ENCODE results near the gene PRKCE.
"Not testable (repeated sequence)": the region's sequence is repeated elsewhere in the genome, so short reads cannot be mapped to it uniquely, and the experiment has no call there.

Gene PRKCE

DNA sequence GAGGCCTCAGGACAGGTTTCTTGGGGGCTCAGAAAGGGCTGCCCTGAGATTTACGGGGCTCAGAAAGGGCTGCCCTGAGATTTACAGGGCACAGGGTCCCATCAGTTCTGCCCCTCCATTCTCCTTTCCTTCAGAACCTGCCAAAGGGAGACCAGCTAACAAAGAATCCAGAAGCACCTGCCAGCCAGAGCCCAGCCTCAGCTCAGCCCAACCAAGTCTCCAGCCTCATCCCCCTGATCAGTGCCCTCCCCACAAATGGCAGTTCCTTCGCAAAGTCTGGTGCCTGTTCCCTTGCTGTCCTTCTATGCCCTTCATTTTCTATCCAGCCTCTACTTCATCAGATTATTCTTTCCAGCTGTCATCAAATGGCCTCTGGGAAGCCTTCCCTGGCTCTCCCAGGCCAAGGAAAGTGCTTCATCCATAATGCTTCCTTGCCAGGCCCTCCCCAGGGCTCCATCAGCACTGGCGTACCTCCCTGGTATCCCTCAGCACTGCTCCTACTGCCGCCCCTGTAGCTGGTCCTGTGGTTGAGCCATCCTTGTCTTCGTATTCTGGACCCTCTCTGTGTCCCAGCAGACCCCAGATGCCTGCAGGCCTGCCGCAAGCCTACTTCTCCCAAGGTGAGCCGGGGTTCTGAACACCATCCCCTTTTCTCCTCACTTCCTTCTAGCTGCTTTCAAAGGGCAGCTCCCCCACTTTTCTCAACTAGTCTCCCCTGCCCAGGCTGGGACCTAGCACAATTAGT, 549.6 kb downstream of the PRKCE start:
- no peak for DNase-seq (ENCODE audit: low read depth in 2 of 2, low spot score in 1 of 2)

- no peak for DNase-seq (ENCODE audit: low read depth in 2 of 2, low spot score in 1 of 2)
Observed at GRCh38 chr2:46202453-46202852, 551.0 kb downstream of the PRKCE start.

GRCh38 chr2:46202987-46203386, 551.5 kb downstream of the PRKCE start:
- DNase-seq (ENCODE audit: low read depth in 2 of 2, low spot score in 1 of 2), result no peak

DNA sequence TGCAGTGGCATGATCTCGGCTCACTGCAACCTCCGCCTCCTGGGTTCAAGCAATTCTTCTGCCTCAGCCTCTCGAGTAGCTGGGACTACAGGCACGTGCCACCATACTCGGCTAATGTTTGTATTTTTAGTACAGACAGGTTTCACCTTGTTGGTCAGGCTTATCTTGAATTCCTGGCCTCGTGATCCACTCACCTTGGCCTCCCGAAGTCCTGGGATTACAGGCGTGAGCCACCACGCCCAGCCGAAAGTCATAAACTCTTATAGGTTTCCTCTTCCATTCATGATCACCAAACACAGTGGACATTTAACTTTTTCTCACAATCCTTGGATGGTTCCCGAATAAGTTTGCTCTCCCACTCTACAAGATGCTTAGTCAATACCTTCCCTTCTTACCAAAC, 552.2 kb downstream of the PRKCE start:
- not testable (repeated sequence) for DNase-seq (ENCODE audit: low read depth in 2 of 2, low spot score in 1 of 2)

DNA sequence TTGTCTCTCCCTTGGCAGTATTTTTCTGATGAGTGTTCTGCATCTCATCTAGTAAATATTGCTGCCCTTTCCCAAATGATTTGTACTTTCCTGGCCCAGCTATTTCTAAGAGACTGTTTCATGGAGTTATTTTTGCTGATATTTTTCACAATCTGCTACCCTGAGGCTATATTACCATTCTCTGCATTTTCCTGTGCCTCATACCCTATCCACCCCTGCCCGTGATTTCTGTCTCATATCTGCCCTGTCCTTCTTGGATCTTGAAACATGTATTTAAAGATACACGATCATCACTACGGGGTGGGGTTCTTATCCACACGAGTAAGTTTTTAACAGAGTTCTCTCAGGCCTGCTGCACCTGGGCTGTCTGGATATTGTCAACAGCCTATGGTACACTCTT, 556.1 kb downstream of the PRKCE start:
- DNase-seq (ENCODE audit: low read depth in 2 of 2, low spot score in 1 of 2), result no peak

DNA sequence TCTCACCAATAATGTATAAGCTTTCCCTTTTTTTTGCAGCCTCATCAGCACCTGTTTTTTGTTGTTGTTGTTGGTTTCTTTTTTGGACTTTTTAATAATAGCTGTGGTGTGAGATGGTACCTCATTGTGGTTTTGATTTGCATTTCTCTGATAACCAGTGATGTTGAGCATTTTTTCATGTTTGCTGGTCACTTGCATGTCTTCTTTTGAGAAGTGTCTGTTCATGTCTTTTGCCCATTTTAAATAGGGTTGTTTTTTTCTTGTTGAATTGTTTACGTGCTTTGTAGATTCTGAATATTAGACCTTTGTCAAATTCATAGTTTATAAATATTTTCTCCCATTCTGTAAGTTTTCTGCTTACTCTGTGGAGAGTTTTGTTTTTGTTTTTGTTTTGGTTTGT, 557.3 kb downstream of the PRKCE start:
- DNase-seq (ENCODE audit: low read depth in 2 of 2, low spot score in 1 of 2), result no peak

DNA sequence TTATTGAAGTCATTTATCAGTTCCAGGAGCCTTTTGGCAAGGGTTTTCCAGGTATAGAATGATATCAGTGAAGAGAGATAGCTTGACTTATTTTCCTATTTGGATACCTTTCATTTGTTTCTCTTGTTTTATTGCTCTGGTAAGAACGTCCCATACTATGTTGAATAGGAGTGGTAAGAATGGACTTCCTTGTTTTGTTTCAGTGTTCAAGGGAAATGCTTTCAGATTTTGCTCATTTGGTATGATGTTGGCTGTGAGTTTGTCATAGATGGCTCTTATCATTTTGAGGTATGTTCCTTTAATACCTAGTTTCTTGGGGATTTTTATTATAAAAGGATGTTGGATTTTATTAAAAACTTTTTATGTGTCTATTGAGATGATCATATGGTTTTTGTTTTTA, 558.6 kb downstream of the PRKCE start:
- DNase-seq (ENCODE audit: low read depth in 2 of 2, low spot score in 1 of 2), result no peak

GRCh38 chr2:46211461-46211860, 560.0 kb downstream of the PRKCE start:
- DNase-seq (ENCODE audit: low read depth in 2 of 2, low spot score in 1 of 2), result no peak

GRCh38 chr2:46213906-46214305, 562.4 kb downstream of the PRKCE start:
- DNase-seq (ENCODE audit: low read depth in 2 of 2, low spot score in 1 of 2), result no peak

DNA sequence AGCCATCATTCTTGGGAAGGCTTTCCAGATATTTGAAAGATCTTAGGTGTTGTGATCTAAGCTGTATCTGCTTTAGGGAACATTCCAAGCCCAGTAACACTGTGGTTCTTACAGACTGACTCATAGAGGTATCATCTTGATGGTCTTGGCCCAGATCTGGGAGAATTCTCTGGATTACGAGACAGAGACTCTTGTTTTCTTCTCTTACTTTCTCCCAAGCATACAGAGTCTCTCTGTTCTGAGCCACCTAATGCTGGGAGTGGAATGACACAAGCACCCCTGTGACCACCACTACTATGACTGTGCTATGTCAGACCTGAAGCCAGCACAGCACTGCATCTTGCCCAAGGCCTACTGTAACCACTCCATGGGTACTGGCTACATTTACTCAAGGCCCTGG, 564.7 kb downstream of the PRKCE start:
- no peak for DNase-seq (ENCODE audit: low read depth in 2 of 2, low spot score in 1 of 2)

DNA sequence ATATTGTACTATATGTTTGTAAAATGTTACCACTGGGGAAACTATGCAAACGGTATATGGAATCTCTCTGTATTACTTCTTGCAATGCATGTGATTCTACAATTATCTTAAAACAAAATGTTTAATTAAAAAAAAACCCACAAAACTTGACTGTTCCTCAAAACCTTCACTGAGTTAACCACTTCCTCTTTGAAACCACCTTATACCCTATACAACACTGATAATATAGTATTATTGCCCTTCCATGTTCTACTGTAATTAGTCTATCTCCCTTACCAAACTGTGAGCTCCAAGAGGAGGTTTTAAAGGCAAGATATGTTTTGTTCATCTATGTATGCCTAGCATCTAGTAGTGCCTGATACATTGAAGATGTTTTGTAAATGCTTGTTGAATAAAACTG, 572.0 kb downstream of the PRKCE start:
- DNase-seq (ENCODE audit: low read depth in 2 of 2, low spot score in 1 of 2), result not testable (repeated sequence)

DNA sequence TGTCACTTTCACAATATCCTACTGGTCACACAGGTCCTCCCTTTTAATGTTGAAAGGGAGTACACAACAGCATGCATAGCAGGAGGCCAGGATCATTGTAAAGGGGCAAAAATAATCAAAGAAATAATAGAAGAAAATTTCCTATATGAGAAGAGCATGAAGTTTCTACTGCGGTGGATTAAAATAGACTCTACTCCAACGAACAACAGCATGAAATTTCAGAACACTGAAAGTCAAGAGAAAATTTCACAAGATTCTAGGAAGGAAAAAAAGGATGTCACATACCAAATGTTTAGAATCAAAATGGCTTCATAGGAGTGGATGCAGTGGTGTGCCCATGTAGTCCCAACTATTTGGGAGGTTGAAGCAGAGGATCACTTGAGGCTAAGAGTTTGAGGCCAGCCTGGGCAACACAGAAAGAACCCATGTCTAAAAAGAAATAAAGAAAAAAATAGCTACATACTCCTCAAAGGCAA, 573.7 kb downstream of the PRKCE start:
- no peak for DNase-seq (ENCODE audit: low read depth in 2 of 2, low spot score in 1 of 2)

DNA sequence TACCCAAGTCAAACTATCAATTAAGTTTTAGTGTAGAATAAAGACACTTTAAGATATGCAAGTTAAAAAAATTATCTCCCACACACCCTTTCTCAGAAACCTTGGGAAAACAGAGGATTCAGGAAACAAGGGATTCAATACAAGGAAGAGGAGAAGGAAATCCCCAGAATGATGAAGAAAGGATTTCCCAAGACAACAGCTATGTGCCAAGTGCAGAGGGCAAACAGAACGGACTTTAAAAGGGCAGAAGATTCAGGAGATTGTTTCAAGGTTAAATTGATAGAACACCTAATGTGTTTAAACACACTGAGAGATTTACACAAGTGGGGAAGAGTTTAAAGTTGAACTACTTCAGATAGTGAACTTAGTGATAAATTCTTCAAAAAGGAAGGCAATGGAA, 574.3 kb downstream of the PRKCE start:
- no peak for DNase-seq (ENCODE audit: low read depth in 2 of 2, low spot score in 1 of 2)

GRCh38 chr2:46226620-46227019, 575.1 kb downstream of the PRKCE start:
- DNase-seq (ENCODE audit: low read depth in 2 of 2, low spot score in 1 of 2), result no peak

DNA sequence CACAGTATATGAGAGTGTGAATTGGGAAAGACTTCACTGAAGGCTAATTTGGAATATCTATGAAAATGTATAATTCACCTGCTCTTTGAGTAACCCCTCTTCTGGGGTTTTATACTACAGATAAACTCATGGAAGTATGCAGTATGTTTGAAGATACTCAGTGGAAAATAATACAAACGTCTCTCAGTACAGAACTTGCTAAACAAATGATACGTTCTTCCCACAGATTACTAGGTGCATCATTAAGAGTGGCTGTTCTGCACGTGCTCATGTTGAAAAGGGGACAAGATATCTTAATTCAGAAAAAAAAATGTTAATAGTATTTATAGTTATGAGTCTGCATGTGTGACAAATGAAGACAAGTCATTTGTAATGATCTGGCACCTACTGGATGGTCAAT, 575.5 kb downstream of the PRKCE start:
- no peak for DNase-seq (ENCODE audit: low read depth in 2 of 2, low spot score in 1 of 2)

GRCh38 chr2:46227674-46228289, 576.3 kb downstream of the PRKCE start:
- DNase-seq (ENCODE audit: low read depth in 2 of 2, low spot score in 1 of 2), result no peak

DNA sequence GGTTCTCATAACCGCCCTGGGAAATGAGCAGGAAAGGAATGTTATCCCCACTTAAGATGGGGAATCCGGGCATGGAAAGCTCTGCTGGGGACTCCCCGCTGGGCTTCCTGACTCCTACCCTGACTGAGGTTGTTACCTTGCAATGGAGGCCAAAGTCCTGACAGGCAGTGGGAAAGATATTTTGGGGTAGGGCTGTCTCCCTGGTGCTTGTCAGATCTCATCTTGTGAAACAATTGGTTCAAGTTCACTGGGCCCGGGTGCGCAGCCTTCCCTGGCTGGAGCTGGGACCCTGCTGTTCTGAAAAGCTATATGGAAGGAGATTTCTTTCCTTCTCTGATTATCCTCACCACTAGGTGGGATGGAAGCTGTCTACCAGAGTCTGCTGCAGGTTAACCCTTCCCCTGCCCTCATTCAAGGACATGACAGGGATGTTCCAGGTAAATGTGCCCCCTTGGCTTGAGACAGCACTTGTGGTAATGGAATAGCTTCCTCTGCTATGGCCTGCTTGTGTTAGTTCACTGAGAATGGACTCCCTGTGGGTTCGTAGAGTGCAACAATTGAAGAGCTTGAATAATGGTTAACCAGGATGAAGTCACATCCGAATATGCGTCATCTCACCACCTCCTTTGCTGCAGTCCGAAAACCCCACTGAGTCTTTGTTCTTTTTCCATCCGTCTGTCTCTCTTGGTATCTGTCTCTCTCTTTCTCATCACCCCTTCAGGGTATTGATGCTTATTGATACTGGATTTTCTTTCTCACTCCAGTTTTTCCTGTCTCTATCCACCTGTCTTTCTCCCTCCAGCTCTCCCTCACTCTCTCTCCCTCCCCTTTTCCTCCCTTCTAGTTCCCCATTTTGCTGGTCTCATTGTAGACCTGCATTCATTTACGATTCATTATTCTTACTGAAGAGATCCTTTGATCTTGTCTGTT, 577.9 kb downstream of the PRKCE start:
- no peak for DNase-seq (ENCODE audit: low read depth in 2 of 2, low spot score in 1 of 2)

GRCh38 chr2:46230115-46230571, 578.7 kb downstream of the PRKCE start:
- no peak for DNase-seq (ENCODE audit: low read depth in 2 of 2, low spot score in 1 of 2)

DNA sequence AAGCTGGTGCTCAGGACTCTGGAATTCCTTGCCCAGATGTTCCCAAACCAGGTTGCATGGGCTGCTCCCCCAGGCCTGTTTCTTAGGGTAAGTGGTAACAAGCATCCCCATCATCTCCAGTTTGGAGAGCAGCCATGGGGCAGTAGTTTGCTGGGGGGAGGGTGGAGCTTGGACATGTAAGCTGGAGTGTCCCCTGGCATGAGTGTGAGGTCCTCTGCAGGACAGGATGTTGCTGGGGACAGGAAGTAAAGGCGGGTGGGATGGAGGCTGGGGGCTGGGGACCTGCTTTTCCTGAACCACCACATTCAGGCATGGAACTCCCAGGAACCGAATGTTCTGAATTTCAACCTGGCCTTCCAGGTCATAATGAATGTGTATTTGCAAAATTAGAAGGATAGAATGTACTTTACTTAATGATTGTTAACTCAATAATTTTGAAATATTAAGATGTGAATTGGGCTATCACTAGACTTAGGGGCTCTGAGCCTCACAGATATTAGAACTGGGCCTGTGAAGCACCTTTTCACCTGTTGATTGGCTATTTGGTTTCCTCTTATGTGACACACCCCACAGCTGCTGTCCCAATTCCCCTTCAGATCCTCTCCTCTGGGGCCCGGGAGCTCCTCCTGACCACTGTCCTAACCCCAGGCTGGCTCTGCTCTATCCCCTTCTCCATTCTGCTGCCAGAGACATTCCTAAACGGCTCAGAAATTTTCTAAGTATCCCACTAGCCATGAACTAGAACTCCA, 579.4 kb downstream of the PRKCE start:
- no peak for DNase-seq (ENCODE audit: low read depth in 2 of 2, low spot score in 1 of 2)

DNA sequence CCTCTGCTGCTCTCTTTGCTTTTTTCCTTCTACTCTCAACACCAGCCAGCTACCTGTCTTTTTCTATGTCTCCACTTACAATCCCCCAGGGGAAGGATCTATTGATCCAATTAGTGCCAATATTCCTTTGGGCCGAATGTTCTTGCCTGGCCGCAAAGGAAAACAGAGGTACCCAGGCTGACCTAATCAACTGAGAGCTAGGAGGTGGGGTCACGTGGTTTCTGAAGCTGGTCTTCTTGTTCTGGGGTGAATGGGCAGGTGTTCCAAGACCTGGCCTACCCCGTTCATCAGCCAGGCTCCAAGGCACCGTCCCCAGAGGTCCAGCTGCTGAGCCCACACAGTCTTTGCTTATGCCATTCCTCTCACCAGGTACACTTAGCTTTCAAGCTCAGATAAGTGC, 580.2 kb downstream of the PRKCE start:
- DNase-seq (ENCODE audit: low read depth in 2 of 2, low spot score in 1 of 2), result no peak

DNA sequence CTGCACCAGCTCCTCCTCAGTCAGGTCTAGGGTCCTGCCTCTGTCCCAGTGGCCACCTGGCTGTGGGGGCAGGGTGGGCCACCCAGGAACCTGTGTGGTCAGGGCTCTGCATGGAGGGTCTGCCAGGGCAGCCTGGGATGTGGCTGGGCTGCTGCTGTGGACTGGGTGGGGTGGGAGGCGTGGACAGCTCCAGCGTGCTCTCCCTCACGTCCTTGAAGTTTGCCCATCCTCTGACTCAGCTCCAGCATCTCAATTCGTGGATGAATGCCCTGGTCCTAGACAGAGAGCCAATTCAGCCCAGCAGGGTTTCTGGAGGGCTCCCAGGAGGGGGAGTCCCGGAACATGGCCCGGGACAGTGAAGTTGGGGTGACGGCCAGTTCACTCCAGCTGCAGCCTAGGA, 581.4 kb downstream of the PRKCE start:
- DNase-seq (ENCODE audit: low read depth in 2 of 2, low spot score in 1 of 2), result no peak

Data from stimulated activated CD8-positive, alpha-beta memory T cell treated with anti-CD3 and anti-CD28 coated beads, Interleukin-4, amount 100 ng/mL, for 4 hours (primary cell).